Transverse colon (tissue), 4 donors: ENCODE data around the gene COMMD7. TPM values are rescaled to one million over a fixed set of nuclear protein-coding genes. Genes with fewer than 3 reads are reported as not detected.
A peak's percentile ranks its signal among the peaks of the same experiment; 100 is the strongest.

Experiments
- DNase-seq: peaks from one replicate; pipeline ENCODE4 v3.0.0-alpha.2; 2019
- H3K27ac ChIP-seq, 4 donors: fragments of 200-600 bp; sonication (generic); 2 replicates each; pipeline ENCODE4 v1.5.1; 2016 to 2018; ENCODE audit warnings: inconsistent platforms in 4 of 4
- H3K27me3 ChIP-seq: fragments of 200-600 bp; sonication (generic); 2 replicates; pipeline ENCODE4 v1.5.1; 2017; ENCODE audit warnings: inconsistent platforms
- H3K36me3 ChIP-seq, 4 donors: fragments of 200-600 bp; sonication (generic); 2 replicates each; pipeline ENCODE4 v1.5.1; 2017 to 2019; ENCODE audit warnings: inconsistent platforms in 4 of 4
- H3K4me1 ChIP-seq, 4 donors: fragments of 200-600 bp; sonication (generic); 2 replicates each; pipeline ENCODE4 v1.5.1; 2017 to 2020; ENCODE audit warnings: inconsistent platforms in 4 of 4
- H3K4me3 ChIP-seq, 4 donors: fragments of 200-600 bp; sonication (generic); 1 replicate in 1 of 4; 2 replicates in 3 of 4; pipeline versions ENCODE4 v1.5.1 to v1.6.1; 2017 to 2019; ENCODE audit warnings: inconsistent platforms in 4 of 4
- H3K9me3 ChIP-seq, 2 donors: fragments of 200-600 bp; sonication (generic); 2 replicates each; pipeline ENCODE4 v1.5.1; 2017 to 2019; ENCODE audit warnings: inconsistent platforms in 2 of 2
- CTCF ChIP-seq, 5 experiments: fragments of 200-600 bp in 3 of 5; fragments of 450-650 bp in 2 of 5; sonication (generic) in 3 of 5; IDR thresholded peaks; 1 replicate in 2 of 5; 2 replicates in 3 of 5; pipeline ENCODE4 v1.5.1; 2016 to 2017; ENCODE audit warnings: antibody characterized with exemption in 5 of 5, inconsistent platforms in 3 of 5, mild to moderate bottlenecking in 2 of 5, moderate library complexity in 1 of 5
- EP300 ChIP-seq: sonication (generic); formaldehyde crosslinking; IDR thresholded peaks from one replicate; pipeline ENCODE4 v1.6.1; 2017; ENCODE audit warnings: antibody characterized with exemption, low read depth
- POLR2A ChIP-seq: fragments of 450-650 bp; IDR thresholded peaks from one replicate; pipeline ENCODE4 v1.6.1; 2016; ENCODE audit warnings: antibody characterized with exemption, mild to moderate bottlenecking, moderate library complexity
- POLR2AphosphoS5 ChIP-seq, 3 donors: sonication (generic); formaldehyde crosslinking; IDR thresholded peaks; one replicate each; pipeline ENCODE4 v1.6.1; 2016; ENCODE audit warnings: antibody characterized with exemption in 3 of 3
- WGBS, 2 donors: methylation state at CpG; one replicate each; pipeline ENCODE4 v1.1.5; 2018; ENCODE audit warnings: low coverage in 1 of 2; 5-methylcytosine and 5-hydroxymethylcytosine counted together
- in situ Hi-C, 4 donors: fragments of 200-750 bp; cut with MboI; loops; one replicate each; pipeline versions ENCODE4 v1.15.0 to v1.15.1; 2017; ENCODE audit warnings: low sequenced_read_pairs in 3 of 4, low pct_ligation_motif_present in 1 of 4, low pct_unique_long_range_greater_than_20kb in 1 of 4
- intact Hi-C: fragments of 100-400 bp; cut with DNase I; formaldehyde crosslinking; loops from one replicate; pipeline ENCODE4 v1.15.1; 2023; ENCODE audit warnings: low total_unique reads
- total RNA-seq, 4 donors: library from RNA; depleted of rRNA; stranded (reverse); fragments of >200 nt; gene quantifications; one replicate each; pipeline ENCODE4 v1.1.0, GENCODE V29; 2016

COMMD7 gene
- total RNA-seq, 4 donors from 2014 or later: 14.3 to 24.8 (median 20.2) TPM

GRCh38 chr20:32672394-32672981, 70.8 kb downstream of the COMMD7 start:
- Histone ChIP-seq H3K27ac (peak overlapping the region in 3 of 4 donors; percentile 43 to 63 (median 49)), H3K9me3 (no peaks in the 10 kb centered on the region), H3K27me3 (no peaks in the 10 kb centered on the region), H3K4me3 (no peak overlapping the region), H3K36me3 (no peaks in the 10 kb centered on the region), H3K4me1 (peaks cover 0 to 4% (median 0%) of the 10 kb centered on the region in 4 donors)
- TF ChIP-seq POLR2AphosphoS5 (IDR thresholded peaks at IDR 0.05) (no peak), CTCF (IDR thresholded peaks at IDR 0.05) (no peak), EP300 (no peak)
- in situ Hi-C loops: loop anchor here in 3 of 4 donors (5.0 to 25.0 kb wide), 2 partner anchors 105 to 335 kb away; no protein-coding TSS in a partner anchor
- DNase-seq: no peak
- 68 to 89% methylated on average over 1 to 3 of the region's 3 CpGs for WGBS, 2 donors
- intact Hi-C loops: no loop called here

- TF ChIP-seq EP300 (no peak), CTCF (IDR thresholded peaks at IDR 0.05) (no peak)
- Histone ChIP-seq H3K9me3 (no peaks in the 10 kb centered on the region), H3K27me3 (no peaks in the 10 kb centered on the region), H3K36me3 (no peaks in the 10 kb centered on the region), H3K27ac (no peak overlapping the region), H3K4me3 (no peak overlapping the region), H3K4me1 (peaks cover 0 to 4% (median 0%) of the 10 kb centered on the region in 4 donors)
- in situ Hi-C loops (loop anchor here in 3 of 4 donors (5.0 to 25.0 kb wide), 2 partner anchors 106 to 334 kb away; no protein-coding TSS in a partner anchor), intact Hi-C loops (no loop called here)
- 86 to 100% methylated on average over 2 of the region's 2 CpGs for WGBS, 2 donors
- no peak for DNase-seq
Measured at GRCh38 chr20:32670773-32671455, 72.4 kb downstream of the COMMD7 start.

GRCh38 chr20:32667027-32667426, 76.2 kb downstream of the COMMD7 start:
- intact Hi-C loops (no loop called here), in situ Hi-C loops (loop anchor here in 2 of 4 donors (25.0 kb wide), 1 partner anchor 330 kb away; no protein-coding TSS in a partner anchor)
- Histone ChIP-seq H3K36me3 (no peaks in the 10 kb centered on the region), H3K4me3 (no peak overlapping the region), H3K27ac (no peak overlapping the region), H3K27me3 (no peaks in the 10 kb centered on the region), H3K4me1 (peaks cover 0 to 10% (median 8%) of the 10 kb centered on the region in 4 donors), H3K9me3 (no peaks in the 10 kb centered on the region)
- WGBS, 2 donors: 64% methylated on average over 5 of the region's 5 CpGs; no CpG with 5 or more reads in 1 of the 2 donors
- TF ChIP-seq POLR2AphosphoS5 (IDR thresholded peaks at IDR 0.05) (no peak), CTCF (IDR thresholded peaks at IDR 0.05) (no peak), POLR2A (no peak), EP300 (no peak)
- DNase-seq: no peak

GRCh38 chr20:32664678-32665159, 78.5 kb downstream of the COMMD7 start:
- no peaks in the 10 kb centered on the region for H3K36me3 ChIP-seq
- no peaks in the 10 kb centered on the region for H3K9me3 ChIP-seq
- H3K4me3 ChIP-seq: no peak overlapping the region
- 51% methylated on average over 8 of the region's 9 CpGs; no CpG with 5 or more reads in 1 of the 2 donors for WGBS, 2 donors
- peaks cover 0 to 10% (median 8%) of the 10 kb centered on the region in 4 donors for H3K4me1 ChIP-seq
- in situ Hi-C loops (loop anchor here in 2 of 4 donors (25.0 kb wide), 1 partner anchor 327 kb away; no protein-coding TSS in a partner anchor), intact Hi-C loops (no loop called here)
- no peak for DNase-seq
- TF ChIP-seq EP300: no peak
- TF ChIP-seq CTCF (IDR thresholded peaks at IDR 0.05): no peak
- no peak for TF ChIP-seq POLR2A
- no peak for TF ChIP-seq POLR2AphosphoS5 (IDR thresholded peaks at IDR 0.05)
- H3K27ac ChIP-seq: peak overlapping the region in 3 of 4 donors; percentile 20 to 31 (median 30)
- no peaks in the 10 kb centered on the region for H3K27me3 ChIP-seq
